ENCODE measurements around the gene THSD4. TPM values are rescaled to one million over a fixed set of nuclear protein-coding genes. Genes with fewer than 3 reads are reported as not detected.

Gene THSD4
- total and polyA plus RNA-seq, 9 of the 15 experiments (the other 6 are each of a cell fraction or from before 2014, with no cell fraction given) = 0.04 TPM; not detected in 5

DNA sequence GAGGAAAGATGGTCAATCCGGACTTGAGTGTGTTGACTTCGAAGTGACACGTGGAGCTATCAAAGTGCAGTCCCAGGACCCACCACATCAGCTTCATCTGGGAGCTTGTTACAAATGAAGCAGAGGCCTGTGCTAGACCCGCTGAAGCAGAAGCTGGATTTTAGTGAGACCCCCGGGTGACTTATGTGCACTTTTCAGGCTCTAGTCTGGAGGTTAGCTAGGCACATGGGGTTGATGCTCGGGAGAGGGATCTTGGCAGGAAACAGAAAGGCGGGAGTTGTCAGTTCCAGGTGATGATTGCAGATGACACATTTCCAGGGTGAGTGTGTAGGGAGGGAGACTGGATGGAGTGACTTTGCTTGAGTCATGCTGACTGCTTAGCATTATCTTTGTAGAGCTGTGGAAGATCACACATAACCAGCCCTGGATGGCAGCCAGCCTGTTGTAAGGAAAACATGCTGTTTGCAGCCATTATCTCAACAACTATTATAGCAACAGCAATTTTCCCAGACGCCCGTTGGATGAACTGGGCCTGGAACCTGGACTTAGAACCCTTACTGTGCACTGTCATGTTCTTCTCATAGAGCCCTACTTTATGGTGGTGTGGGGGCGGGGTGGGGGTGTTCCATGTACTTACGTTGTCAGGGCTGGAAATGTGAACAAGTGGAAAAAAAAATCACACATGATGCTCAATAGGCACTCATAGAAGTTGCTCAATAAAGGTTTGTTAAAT is 122.4 kb downstream of the THSD4 start (continued):
- TF ChIP-seq, protein P1, sequence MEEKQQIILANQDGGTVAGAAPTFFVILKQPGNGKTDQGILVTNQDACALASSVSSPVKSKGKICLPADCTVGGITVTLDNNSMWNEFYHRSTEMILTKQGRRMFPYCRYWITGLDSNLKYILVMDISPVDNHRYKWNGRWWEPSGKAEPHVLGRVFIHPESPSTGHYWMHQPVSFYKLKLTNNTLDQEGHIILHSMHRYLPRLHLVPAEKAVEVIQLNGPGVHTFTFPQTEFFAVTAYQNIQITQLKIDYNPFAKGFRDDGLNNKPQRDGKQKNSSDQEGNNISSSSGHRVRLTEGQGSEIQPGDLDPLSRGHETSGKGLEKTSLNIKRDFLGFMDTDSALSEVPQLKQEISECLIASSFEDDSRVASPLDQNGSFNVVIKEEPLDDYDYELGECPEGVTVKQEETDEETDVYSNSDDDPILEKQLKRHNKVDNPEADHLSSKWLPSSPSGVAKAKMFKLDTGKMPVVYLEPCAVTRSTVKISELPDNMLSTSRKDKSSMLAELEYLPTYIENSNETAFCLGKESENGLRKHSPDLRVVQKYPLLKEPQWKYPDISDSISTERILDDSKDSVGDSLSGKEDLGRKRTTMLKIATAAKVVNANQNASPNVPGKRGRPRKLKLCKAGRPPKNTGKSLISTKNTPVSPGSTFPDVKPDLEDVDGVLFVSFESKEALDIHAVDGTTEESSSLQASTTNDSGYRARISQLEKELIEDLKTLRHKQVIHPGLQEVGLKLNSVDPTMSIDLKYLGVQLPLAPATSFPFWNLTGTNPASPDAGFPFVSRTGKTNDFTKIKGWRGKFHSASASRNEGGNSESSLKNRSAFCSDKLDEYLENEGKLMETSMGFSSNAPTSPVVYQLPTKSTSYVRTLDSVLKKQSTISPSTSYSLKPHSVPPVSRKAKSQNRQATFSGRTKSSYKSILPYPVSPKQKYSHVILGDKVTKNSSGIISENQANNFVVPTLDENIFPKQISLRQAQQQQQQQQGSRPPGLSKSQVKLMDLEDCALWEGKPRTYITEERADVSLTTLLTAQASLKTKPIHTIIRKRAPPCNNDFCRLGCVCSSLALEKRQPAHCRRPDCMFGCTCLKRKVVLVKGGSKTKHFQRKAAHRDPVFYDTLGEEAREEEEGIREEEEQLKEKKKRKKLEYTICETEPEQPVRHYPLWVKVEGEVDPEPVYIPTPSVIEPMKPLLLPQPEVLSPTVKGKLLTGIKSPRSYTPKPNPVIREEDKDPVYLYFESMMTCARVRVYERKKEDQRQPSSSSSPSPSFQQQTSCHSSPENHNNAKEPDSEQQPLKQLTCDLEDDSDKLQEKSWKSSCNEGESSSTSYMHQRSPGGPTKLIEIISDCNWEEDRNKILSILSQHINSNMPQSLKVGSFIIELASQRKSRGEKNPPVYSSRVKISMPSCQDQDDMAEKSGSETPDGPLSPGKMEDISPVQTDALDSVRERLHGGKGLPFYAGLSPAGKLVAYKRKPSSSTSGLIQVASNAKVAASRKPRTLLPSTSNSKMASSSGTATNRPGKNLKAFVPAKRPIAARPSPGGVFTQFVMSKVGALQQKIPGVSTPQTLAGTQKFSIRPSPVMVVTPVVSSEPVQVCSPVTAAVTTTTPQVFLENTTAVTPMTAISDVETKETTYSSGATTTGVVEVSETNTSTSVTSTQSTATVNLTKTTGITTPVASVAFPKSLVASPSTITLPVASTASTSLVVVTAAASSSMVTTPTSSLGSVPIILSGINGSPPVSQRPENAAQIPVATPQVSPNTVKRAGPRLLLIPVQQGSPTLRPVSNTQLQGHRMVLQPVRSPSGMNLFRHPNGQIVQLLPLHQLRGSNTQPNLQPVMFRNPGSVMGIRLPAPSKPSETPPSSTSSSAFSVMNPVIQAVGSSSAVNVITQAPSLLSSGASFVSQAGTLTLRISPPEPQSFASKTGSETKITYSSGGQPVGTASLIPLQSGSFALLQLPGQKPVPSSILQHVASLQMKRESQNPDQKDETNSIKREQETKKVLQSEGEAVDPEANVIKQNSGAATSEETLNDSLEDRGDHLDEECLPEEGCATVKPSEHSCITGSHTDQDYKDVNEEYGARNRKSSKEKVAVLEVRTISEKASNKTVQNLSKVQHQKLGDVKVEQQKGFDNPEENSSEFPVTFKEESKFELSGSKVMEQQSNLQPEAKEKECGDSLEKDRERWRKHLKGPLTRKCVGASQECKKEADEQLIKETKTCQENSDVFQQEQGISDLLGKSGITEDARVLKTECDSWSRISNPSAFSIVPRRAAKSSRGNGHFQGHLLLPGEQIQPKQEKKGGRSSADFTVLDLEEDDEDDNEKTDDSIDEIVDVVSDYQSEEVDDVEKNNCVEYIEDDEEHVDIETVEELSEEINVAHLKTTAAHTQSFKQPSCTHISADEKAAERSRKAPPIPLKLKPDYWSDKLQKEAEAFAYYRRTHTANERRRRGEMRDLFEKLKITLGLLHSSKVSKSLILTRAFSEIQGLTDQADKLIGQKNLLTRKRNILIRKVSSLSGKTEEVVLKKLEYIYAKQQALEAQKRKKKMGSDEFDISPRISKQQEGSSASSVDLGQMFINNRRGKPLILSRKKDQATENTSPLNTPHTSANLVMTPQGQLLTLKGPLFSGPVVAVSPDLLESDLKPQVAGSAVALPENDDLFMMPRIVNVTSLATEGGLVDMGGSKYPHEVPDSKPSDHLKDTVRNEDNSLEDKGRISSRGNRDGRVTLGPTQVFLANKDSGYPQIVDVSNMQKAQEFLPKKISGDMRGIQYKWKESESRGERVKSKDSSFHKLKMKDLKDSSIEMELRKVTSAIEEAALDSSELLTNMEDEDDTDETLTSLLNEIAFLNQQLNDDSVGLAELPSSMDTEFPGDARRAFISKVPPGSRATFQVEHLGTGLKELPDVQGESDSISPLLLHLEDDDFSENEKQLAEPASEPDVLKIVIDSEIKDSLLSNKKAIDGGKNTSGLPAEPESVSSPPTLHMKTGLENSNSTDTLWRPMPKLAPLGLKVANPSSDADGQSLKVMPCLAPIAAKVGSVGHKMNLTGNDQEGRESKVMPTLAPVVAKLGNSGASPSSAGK (IDR thresholded peaks at IDR 0.05) = peak; percentile 92
- no peak for TF ChIP-seq ZNF24 (IDR thresholded peaks at IDR 0.05)
- TF ChIP-seq ZC3H11A (IDR thresholded peaks at IDR 0.05; ENCODE audit: low read depth, low read length) = no peak
- TF ChIP-seq GTF2F1 (IDR thresholded peaks at IDR 0.05; ENCODE audit: low read depth, low read length) = no peak
- TF ChIP-seq BCL6 (CRISPR knock-in tag; IDR thresholded peaks at IDR 0.05) = no peak
- TF ChIP-seq ZNF445 (CRISPR knock-in tag; IDR thresholded peaks at IDR 0.05; ENCODE audit: low read depth) = no peak
- TF ChIP-seq MCM2 (IDR thresholded peaks at IDR 0.05; ENCODE audit: low read depth) = no peak
- TF ChIP-seq HDAC2 (IDR thresholded peaks at IDR 0.05) = no peak
- TF ChIP-seq, protein P2, sequence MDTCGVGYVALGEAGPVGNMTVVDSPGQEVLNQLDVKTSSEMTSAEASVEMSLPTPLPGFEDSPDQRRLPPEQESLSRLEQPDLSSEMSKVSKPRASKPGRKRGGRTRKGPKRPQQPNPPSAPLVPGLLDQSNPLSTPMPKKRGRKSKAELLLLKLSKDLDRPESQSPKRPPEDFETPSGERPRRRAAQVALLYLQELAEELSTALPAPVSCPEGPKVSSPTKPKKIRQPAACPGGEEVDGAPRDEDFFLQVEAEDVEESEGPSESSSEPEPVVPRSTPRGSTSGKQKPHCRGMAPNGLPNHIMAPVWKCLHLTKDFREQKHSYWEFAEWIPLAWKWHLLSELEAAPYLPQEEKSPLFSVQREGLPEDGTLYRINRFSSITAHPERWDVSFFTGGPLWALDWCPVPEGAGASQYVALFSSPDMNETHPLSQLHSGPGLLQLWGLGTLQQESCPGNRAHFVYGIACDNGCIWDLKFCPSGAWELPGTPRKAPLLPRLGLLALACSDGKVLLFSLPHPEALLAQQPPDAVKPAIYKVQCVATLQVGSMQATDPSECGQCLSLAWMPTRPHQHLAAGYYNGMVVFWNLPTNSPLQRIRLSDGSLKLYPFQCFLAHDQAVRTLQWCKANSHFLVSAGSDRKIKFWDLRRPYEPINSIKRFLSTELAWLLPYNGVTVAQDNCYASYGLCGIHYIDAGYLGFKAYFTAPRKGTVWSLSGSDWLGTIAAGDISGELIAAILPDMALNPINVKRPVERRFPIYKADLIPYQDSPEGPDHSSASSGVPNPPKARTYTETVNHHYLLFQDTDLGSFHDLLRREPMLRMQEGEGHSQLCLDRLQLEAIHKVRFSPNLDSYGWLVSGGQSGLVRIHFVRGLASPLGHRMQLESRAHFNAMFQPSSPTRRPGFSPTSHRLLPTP (IDR thresholded peaks at IDR 0.05; ENCODE audit: borderline replicate concordance, extremely low read depth, insufficient read length) = no peak
- TF ChIP-seq ARID1B (IDR thresholded peaks at IDR 0.05) = peak; percentile 39; the same call in 1 of the 2 replicates
- TF ChIP-seq, protein P3, sequence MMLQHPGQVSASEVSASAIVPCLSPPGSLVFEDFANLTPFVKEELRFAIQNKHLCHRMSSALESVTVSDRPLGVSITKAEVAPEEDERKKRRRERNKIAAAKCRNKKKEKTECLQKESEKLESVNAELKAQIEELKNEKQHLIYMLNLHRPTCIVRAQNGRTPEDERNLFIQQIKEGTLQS (IDR thresholded peaks at IDR 0.05) = peak; percentile 45; the same call in 1 of the 2 replicates
- TF ChIP-seq, protein P3 (CRISPR knock-in tag; conservative IDR thresholded peaks at IDR 0.05) = no peak
